ENCODE data around the gene GORASP1.
A peak's percentile ranks its signal among the peaks of the same experiment; 100 is the strongest.

GORASP1 gene

DNA sequence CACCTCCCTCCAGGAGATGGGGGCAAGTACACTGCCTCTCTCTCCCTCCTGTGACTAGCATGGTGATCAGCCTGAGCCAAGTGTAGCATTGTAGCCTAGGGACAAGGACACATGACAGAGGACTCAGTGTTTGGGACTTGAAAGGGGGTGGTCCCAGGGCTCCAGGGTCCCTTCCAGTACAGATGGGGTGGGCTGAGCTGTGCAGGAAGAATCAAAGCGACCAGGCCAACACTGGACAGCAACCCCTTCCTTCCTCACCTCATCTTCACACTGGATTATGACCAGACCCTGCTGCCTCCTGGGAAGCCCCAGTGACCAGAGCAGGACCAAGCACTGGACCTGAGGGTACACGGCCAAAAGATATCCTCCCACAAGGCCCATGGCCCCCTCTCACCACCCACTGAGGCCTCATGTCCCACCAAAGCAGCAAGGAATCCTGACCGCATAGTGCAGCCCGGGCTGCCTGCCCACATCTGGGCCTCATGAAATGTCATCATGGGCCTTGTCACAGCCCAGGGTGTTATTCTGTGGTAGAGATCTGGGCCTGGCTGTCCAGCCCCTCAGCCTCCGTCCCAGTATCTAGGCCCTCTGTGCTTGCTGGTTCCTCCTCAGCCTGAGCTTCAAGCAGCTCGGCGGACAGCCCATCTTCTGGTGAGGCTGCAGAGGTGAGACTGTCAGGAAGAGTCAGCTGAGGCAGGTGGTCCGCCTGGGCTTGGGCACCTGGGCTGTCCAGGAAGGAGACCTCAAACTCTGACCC lies 9.5 kb downstream of the GORASP1 start:
- Histone ChIP-seq H3K9ac (ENCODE audit: low read length) (no peak overlapping the region), H3K14ac (ENCODE audit: low read length) (no peak overlapping the region), H2BK120ac (ENCODE audit: insufficient read depth, low read length, poor library complexity) (no peak overlapping the region), H4K8ac (ENCODE audit: low read depth, low read length) (no peak overlapping the region), H3K23ac (ENCODE audit: low read length) (no peak overlapping the region), H2BK12ac (ENCODE audit: low read length) (peak overlapping the region; percentile 45), H3K27ac (ENCODE audit: low read depth, low read length) (no peak overlapping the region), H3K4me1 (ENCODE audit: control insufficient read depth in 1 of 2, insufficient read depth in 2 of 2, low read length in 2 of 2) (peaks cover 6 to 10% of the 10 kb centered on the region in 2 experiments), H3K27me3 (ENCODE audit: insufficient read depth, low read length) (no peaks in the 10 kb centered on the region), H3K18ac (ENCODE audit: low read length) (no peak overlapping the region), H3K4me3 (ENCODE audit: low read depth, low read length) (no peak overlapping the region), H3K4ac (ENCODE audit: low read depth, low read length) (no peak overlapping the region), H3K4me2 (ENCODE audit: low read length) (no peak overlapping the region), H3K79me2 (ENCODE audit: control insufficient read depth, insufficient read depth, low read length, poor library complexity) (no peaks in the 10 kb centered on the region), H3K9me3 (ENCODE audit: insufficient read depth, low read depth, low read length) (no peaks in the 10 kb centered on the region), H4K91ac (ENCODE audit: low read depth, low read length) (peak overlapping the region; percentile 36), H2AFZ (ENCODE audit: insufficient read depth, low read length, poor library complexity) (no peak overlapping the region), H3K36me3 (ENCODE audit: control insufficient read depth in 1 of 2, insufficient read depth in 2 of 2, low read length in 2 of 2) (peaks cover 47 to 51% of the 10 kb centered on the region in 2 experiments), H2AK5ac (ENCODE audit: low read length) (no peak overlapping the region), H4K12ac (ENCODE audit: low read depth, low read length) (peak overlapping the region; percentile 49), H3K79me1 (ENCODE audit: low read length) (peaks cover 2% of the 10 kb centered on the region), H2BK5ac (ENCODE audit: low read depth, low read length, poor library complexity) (peak overlapping the region; percentile 10)
- no CpG with 5 or more reads among the region's 8 CpGs for whole genome bisulfite sequencing (ENCODE audit: extremely low coverage, insufficient coverage, insufficient read length)
- no peak for DNase-seq

DNA sequence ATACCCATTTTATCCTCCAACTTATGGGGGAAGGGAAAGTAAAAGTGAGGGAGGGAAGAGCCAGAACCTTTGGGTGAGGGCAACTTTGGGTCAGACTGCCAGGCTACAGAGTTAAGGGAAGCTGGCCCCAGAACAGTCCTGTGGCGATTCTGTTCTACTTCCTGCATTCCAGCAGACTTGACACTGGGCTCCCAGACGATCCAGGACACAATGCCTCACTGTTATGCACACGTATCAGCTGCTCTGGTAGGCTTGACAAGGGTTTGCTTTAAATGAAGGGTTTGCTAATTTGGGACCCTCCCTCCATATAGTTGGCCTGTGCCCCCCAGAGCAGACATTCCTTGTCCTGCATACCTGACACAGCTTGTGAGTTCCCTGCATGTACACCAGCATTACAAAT lies 10.7 kb downstream of the GORASP1 start:
- H3K79me1 ChIP-seq (ENCODE audit: low read length): peaks cover 2% of the 10 kb centered on the region
- H4K91ac ChIP-seq (ENCODE audit: low read depth, low read length): no peak overlapping the region
- no peaks in the 10 kb centered on the region for H3K27me3 ChIP-seq (ENCODE audit: insufficient read depth, low read length)
- no peak overlapping the region for H4K8ac ChIP-seq (ENCODE audit: low read depth, low read length)
- H2BK120ac ChIP-seq (ENCODE audit: insufficient read depth, low read length, poor library complexity): no peak overlapping the region
- H3K27ac ChIP-seq (ENCODE audit: low read depth, low read length): peak overlapping the region; percentile 63
- H3K9me3 ChIP-seq (ENCODE audit: insufficient read depth, low read depth, low read length): no peaks in the 10 kb centered on the region
- H3K23ac ChIP-seq (ENCODE audit: low read length): no peak overlapping the region
- H3K4me3 ChIP-seq (ENCODE audit: low read depth, low read length): no peak overlapping the region
- H2AFZ ChIP-seq (ENCODE audit: insufficient read depth, low read length, poor library complexity): no peak overlapping the region
- no peak overlapping the region for H3K18ac ChIP-seq (ENCODE audit: low read length)
- no peaks in the 10 kb centered on the region for H3K79me2 ChIP-seq (ENCODE audit: control insufficient read depth, insufficient read depth, low read length, poor library complexity)
- no peak overlapping the region for H3K4me2 ChIP-seq (ENCODE audit: low read length)
- no peak overlapping the region for H4K12ac ChIP-seq (ENCODE audit: low read depth, low read length)
- H3K14ac ChIP-seq (ENCODE audit: low read length): no peak overlapping the region
- no peak overlapping the region for H3K4ac ChIP-seq (ENCODE audit: low read depth, low read length)
- H3K36me3 ChIP-seq (ENCODE audit: control insufficient read depth in 1 of 2, insufficient read depth in 2 of 2, low read length in 2 of 2): peaks cover 45 to 52% of the 10 kb centered on the region in 2 experiments
- H3K4me1 ChIP-seq (ENCODE audit: control insufficient read depth in 1 of 2, insufficient read depth in 2 of 2, low read length in 2 of 2): peaks cover 6 to 10% of the 10 kb centered on the region in 2 experiments
- H2AK5ac ChIP-seq (ENCODE audit: low read length): no peak overlapping the region
- peak in 1 of 2 donors; percentile 21 for DNase-seq
- H3K9ac ChIP-seq (ENCODE audit: low read length): no peak overlapping the region
- no CpG with 5 or more reads among the region's 3 CpGs for WGBS (ENCODE audit: extremely low coverage, insufficient coverage, insufficient read length)
- no peak overlapping the region for H2BK12ac ChIP-seq (ENCODE audit: low read length)
- no peak overlapping the region for H2BK5ac ChIP-seq (ENCODE audit: low read depth, low read length, poor library complexity)

DNA sequence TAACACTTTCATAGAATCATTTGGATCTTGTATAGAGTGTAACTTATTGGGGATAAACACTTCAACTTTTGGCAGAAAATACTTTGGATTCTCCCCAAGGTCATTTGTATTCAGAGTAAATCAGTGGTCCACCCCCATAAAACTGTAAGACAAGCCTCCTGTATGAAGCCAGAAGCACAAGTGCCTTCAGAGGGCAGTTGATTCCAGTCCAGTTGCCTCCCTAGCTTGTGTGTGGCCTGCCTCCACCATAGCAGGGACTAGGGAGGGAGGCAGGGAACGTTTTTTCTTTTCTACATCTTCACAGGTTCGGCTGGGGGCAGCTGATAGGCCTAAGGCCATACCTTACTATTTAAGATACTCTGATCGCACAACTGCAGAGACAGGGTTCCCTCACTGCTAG lies 11.6 kb downstream of the GORASP1 start:
- Histone ChIP-seq H4K8ac (ENCODE audit: low read depth, low read length) (no peak overlapping the region), H2AK5ac (ENCODE audit: low read length) (no peak overlapping the region), H3K4me2 (ENCODE audit: low read length) (no peak overlapping the region), H3K14ac (ENCODE audit: low read length) (no peak overlapping the region), H3K27ac (ENCODE audit: low read depth, low read length) (no peak overlapping the region), H3K79me1 (ENCODE audit: low read length) (peaks cover 2% of the 10 kb centered on the region), H2AFZ (ENCODE audit: insufficient read depth, low read length, poor library complexity) (no peak overlapping the region), H2BK12ac (ENCODE audit: low read length) (no peak overlapping the region), H2BK120ac (ENCODE audit: insufficient read depth, low read length, poor library complexity) (no peak overlapping the region), H3K36me3 (ENCODE audit: control insufficient read depth in 1 of 2, insufficient read depth in 2 of 2, low read length in 2 of 2) (peaks cover 43 to 50% of the 10 kb centered on the region in 2 experiments), H4K91ac (ENCODE audit: low read depth, low read length) (no peak overlapping the region), H3K18ac (ENCODE audit: low read length) (no peak overlapping the region), H2BK5ac (ENCODE audit: low read depth, low read length, poor library complexity) (no peak overlapping the region), H3K9ac (ENCODE audit: low read length) (no peak overlapping the region), H3K23ac (ENCODE audit: low read length) (no peak overlapping the region), H3K79me2 (ENCODE audit: control insufficient read depth, insufficient read depth, low read length, poor library complexity) (no peaks in the 10 kb centered on the region), H3K27me3 (ENCODE audit: insufficient read depth, low read length) (no peaks in the 10 kb centered on the region), H3K4me3 (ENCODE audit: low read depth, low read length) (no peak overlapping the region), H3K4me1 (ENCODE audit: control insufficient read depth in 1 of 2, insufficient read depth in 2 of 2, low read length in 2 of 2) (peaks cover 6 to 10% of the 10 kb centered on the region in 2 experiments), H3K4ac (ENCODE audit: low read depth, low read length) (no peak overlapping the region), H3K9me3 (ENCODE audit: insufficient read depth, low read depth, low read length) (no peaks in the 10 kb centered on the region), H4K12ac (ENCODE audit: low read depth, low read length) (no peak overlapping the region)
- no peak for DNase-seq
- no CpG with 5 or more reads among the region's 3 CpGs for whole genome bisulfite sequencing (ENCODE audit: extremely low coverage, insufficient coverage, insufficient read length)

DNA sequence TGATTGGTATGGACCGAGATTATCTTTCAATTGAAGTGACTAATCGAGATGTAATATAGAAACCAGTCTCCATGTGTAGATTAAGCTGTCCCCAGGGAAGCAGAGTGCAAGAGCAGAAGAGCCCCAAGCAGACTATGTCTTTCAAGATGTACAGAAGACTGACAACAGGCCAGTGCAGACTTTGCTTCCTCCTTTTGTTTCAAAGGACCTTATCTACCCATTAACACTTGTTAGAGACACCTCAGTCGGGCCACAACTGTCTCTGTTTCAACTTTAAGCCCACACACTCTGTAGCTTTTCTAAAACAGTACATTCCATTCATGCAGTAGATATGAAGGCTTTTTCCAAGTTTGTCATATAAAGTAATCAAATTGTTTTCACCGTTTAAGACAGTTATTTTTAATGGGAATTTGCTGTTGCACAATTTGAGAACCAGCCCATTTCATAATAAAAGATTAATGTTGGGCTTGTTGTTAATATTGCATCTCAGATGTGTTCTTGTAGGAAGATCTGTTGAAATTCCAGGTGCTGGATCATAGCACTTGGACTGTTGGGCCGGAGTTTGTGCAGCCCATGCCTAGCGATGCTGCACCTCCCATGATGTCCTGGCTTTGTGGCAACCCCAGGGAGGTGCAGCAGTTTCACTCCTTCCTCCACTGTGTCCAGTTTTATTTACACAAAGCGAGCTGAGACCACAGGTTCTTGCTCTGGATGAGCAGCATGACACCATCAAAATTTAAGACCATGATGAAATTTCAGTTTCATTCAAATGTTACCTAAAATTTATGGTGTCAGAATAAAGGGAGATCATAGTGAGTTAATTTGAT lies 12.4 kb downstream of the GORASP1 start:
- Histone ChIP-seq H3K14ac (ENCODE audit: low read length) (no peak overlapping the region), H3K9ac (ENCODE audit: low read length) (no peak overlapping the region), H3K4me2 (ENCODE audit: low read length) (no peak overlapping the region), H3K4me1 (ENCODE audit: control insufficient read depth in 1 of 2, insufficient read depth in 2 of 2, low read length in 2 of 2) (peaks cover 6 to 10% of the 10 kb centered on the region in 2 experiments), H3K18ac (ENCODE audit: low read length) (no peak overlapping the region), H3K79me1 (ENCODE audit: low read length) (peaks cover 2% of the 10 kb centered on the region), H2AFZ (ENCODE audit: insufficient read depth, low read length, poor library complexity) (no peak overlapping the region), H3K27ac (ENCODE audit: low read depth, low read length) (no peak overlapping the region), H2BK5ac (ENCODE audit: low read depth, low read length, poor library complexity) (no peak overlapping the region), H4K91ac (ENCODE audit: low read depth, low read length) (no peak overlapping the region), H3K36me3 (ENCODE audit: control insufficient read depth in 1 of 2, insufficient read depth in 2 of 2, low read length in 2 of 2) (peaks cover 36 to 43% of the 10 kb centered on the region in 2 experiments), H3K79me2 (ENCODE audit: control insufficient read depth, insufficient read depth, low read length, poor library complexity) (no peaks in the 10 kb centered on the region), H2AK5ac (ENCODE audit: low read length) (no peak overlapping the region), H2BK120ac (ENCODE audit: insufficient read depth, low read length, poor library complexity) (no peak overlapping the region), H2BK12ac (ENCODE audit: low read length) (no peak overlapping the region), H3K23ac (ENCODE audit: low read length) (no peak overlapping the region), H3K27me3 (ENCODE audit: insufficient read depth, low read length) (no peaks in the 10 kb centered on the region), H4K8ac (ENCODE audit: low read depth, low read length) (no peak overlapping the region), H3K4me3 (ENCODE audit: low read depth, low read length) (no peak overlapping the region), H4K12ac (ENCODE audit: low read depth, low read length) (no peak overlapping the region), H3K4ac (ENCODE audit: low read depth, low read length) (no peak overlapping the region), H3K9me3 (ENCODE audit: insufficient read depth, low read depth, low read length) (no peaks in the 10 kb centered on the region)
- DNase-seq: no peak
- WGBS (ENCODE audit: extremely low coverage, insufficient coverage, insufficient read length): no CpG with 5 or more reads among the region's 7 CpGs
